Measurements from ENCODE around the gene SPNS3. TPM values are rescaled to one million over a fixed set of nuclear protein-coding genes. Genes with fewer than 3 reads are reported as not detected.

SPNS3 gene
- total RNA-seq, 1 donor from 2014 or later = 0.34 TPM

GRCh38 chr17:4469552-4469951 is 35.8 kb downstream of the SPNS3 start:
- no peak for DNase-seq (ENCODE audit: extremely low spot score, unreplicated experiment)
- no peaks in the 10 kb centered on the region for H3K27me3 Mint-ChIP-seq
- no peaks in the 10 kb centered on the region for H3K9me3 Mint-ChIP-seq
- H3K36me3 Mint-ChIP-seq = no peaks in the 10 kb centered on the region
- H3K4me3 Mint-ChIP-seq = no peak overlapping the region
- no peak overlapping the region for H3K27ac Mint-ChIP-seq
- TF ChIP-seq, protein P1, sequence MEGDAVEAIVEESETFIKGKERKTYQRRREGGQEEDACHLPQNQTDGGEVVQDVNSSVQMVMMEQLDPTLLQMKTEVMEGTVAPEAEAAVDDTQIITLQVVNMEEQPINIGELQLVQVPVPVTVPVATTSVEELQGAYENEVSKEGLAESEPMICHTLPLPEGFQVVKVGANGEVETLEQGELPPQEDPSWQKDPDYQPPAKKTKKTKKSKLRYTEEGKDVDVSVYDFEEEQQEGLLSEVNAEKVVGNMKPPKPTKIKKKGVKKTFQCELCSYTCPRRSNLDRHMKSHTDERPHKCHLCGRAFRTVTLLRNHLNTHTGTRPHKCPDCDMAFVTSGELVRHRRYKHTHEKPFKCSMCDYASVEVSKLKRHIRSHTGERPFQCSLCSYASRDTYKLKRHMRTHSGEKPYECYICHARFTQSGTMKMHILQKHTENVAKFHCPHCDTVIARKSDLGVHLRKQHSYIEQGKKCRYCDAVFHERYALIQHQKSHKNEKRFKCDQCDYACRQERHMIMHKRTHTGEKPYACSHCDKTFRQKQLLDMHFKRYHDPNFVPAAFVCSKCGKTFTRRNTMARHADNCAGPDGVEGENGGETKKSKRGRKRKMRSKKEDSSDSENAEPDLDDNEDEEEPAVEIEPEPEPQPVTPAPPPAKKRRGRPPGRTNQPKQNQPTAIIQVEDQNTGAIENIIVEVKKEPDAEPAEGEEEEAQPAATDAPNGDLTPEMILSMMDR (conservative IDR thresholded peaks at IDR 0.05) = no peak
- no peaks in the 10 kb centered on the region for H3K4me1 Mint-ChIP-seq (ENCODE audit: unreplicated experiment)

GRCh38 chr17:4472286-4472685 is 38.5 kb downstream of the SPNS3 start:
- no peaks in the 10 kb centered on the region for H3K9me3 Mint-ChIP-seq
- TF ChIP-seq, protein P1 (conservative IDR thresholded peaks at IDR 0.05) = no peak
- no peak overlapping the region for H3K27ac Mint-ChIP-seq
- no peaks in the 10 kb centered on the region for H3K36me3 Mint-ChIP-seq
- H3K4me3 Mint-ChIP-seq = no peak overlapping the region
- DNase-seq (ENCODE audit: extremely low spot score, unreplicated experiment) = no peak
- peaks cover 8% of the 10 kb centered on the region for H3K4me1 Mint-ChIP-seq (ENCODE audit: unreplicated experiment)
- H3K27me3 Mint-ChIP-seq = no peaks in the 10 kb centered on the region

GRCh38 chr17:4474093-4474492 is 40.4 kb downstream of the SPNS3 start:
- no peak for DNase-seq (ENCODE audit: extremely low spot score, unreplicated experiment)
- Mint-ChIP-seq H3K4me1 (ENCODE audit: unreplicated experiment) (peaks cover 8% of the 10 kb centered on the region), H3K9me3 (no peaks in the 10 kb centered on the region), H3K4me3 (no peak overlapping the region), H3K36me3 (no peaks in the 10 kb centered on the region), H3K27me3 (no peaks in the 10 kb centered on the region), H3K27ac (no peak overlapping the region)
- TF ChIP-seq, protein P1 (conservative IDR thresholded peaks at IDR 0.05) = no peak

GRCh38 chr17:4475001-4475400 is 41.3 kb downstream of the SPNS3 start:
- peak overlapping the region; percentile 70 for H3K27ac Mint-ChIP-seq

DNA sequence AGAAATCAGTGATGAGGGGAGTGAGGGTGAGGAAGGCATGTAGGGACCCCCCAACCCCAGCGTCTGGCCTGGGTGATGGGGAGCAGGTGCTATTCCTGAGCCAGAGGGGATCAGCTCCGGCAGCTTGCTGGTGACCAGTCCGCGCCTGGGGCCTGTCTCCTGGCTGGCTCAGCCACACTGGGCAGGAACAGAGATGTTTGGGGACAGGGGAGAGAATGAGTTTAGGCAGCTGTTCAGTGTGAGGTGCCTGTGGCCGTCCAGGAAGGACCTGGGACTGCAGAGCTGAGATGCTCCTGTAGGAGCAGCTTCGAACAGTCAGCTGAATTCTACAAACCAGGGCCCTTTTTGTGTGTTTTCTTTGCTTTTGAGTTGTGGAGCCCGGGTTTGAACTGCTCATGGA is 41.7 kb downstream of the SPNS3 start:
- TF ChIP-seq, protein P1 (conservative IDR thresholded peaks at IDR 0.05) = no peak
- peak overlapping the region; percentile 70 for H3K27ac Mint-ChIP-seq
- DNase-seq (ENCODE audit: extremely low spot score, unreplicated experiment) = no peak
- H3K4me3 Mint-ChIP-seq = no peak overlapping the region
- H3K36me3 Mint-ChIP-seq = no peaks in the 10 kb centered on the region
- no peaks in the 10 kb centered on the region for H3K9me3 Mint-ChIP-seq
- H3K4me1 Mint-ChIP-seq (ENCODE audit: unreplicated experiment) = peaks cover 8% of the 10 kb centered on the region
- H3K27me3 Mint-ChIP-seq = no peaks in the 10 kb centered on the region

More at GRCh38 chr17:4475001-4475400, 41.3 kb downstream of the SPNS3 start:
- H3K27me3 Mint-ChIP-seq = no peaks in the 10 kb centered on the region
- peak overlapping the region; percentile 49 for H3K4me3 Mint-ChIP-seq
- H3K4me1 Mint-ChIP-seq (ENCODE audit: unreplicated experiment) = peaks cover 8% of the 10 kb centered on the region
- H3K36me3 Mint-ChIP-seq = no peaks in the 10 kb centered on the region
- no peaks in the 10 kb centered on the region for H3K9me3 Mint-ChIP-seq
- DNase-seq (ENCODE audit: extremely low spot score, unreplicated experiment) = no peak
- TF ChIP-seq, protein P1 (conservative IDR thresholded peaks at IDR 0.05) = no peak

GRCh38 chr17:4476017-4476416 is 42.3 kb downstream of the SPNS3 start:
- peak overlapping the region; percentile 44 for H3K4me3 Mint-ChIP-seq
- peaks cover 11% of the 10 kb centered on the region for H3K4me1 Mint-ChIP-seq (ENCODE audit: unreplicated experiment)
- H3K9me3 Mint-ChIP-seq = no peaks in the 10 kb centered on the region
- TF ChIP-seq, protein P1 (conservative IDR thresholded peaks at IDR 0.05) = no peak
- DNase-seq (ENCODE audit: extremely low spot score, unreplicated experiment) = no peak
- no peaks in the 10 kb centered on the region for H3K27me3 Mint-ChIP-seq
- H3K36me3 Mint-ChIP-seq = no peaks in the 10 kb centered on the region
- peak overlapping the region; percentile 62 for H3K27ac Mint-ChIP-seq

All from type B pancreatic cell (in vitro differentiated cells).